Loucy (cell line): ENCODE data around the gene DLX6.

Experiments
- EZH2phosphoT487 ChIP-seq: fragments of 200-600 bp; IDR thresholded peaks from 2 replicates; pipeline ENCODE4 v1.6.1; 2018; ENCODE audit warnings: antibody characterized with exemption, mild to moderate bottlenecking, moderate library complexity, borderline replicate concordance
- TF ChIP-seq, protein P1 (sequence below): fragments of 200-600 bp; sonication (generic); conservative IDR thresholded peaks from 2 replicates; pipeline ENCODE4 v1.5.1; 2014; ENCODE audit warnings: mild to moderate bottlenecking, antibody characterized with exemption, low read length

DNA sequence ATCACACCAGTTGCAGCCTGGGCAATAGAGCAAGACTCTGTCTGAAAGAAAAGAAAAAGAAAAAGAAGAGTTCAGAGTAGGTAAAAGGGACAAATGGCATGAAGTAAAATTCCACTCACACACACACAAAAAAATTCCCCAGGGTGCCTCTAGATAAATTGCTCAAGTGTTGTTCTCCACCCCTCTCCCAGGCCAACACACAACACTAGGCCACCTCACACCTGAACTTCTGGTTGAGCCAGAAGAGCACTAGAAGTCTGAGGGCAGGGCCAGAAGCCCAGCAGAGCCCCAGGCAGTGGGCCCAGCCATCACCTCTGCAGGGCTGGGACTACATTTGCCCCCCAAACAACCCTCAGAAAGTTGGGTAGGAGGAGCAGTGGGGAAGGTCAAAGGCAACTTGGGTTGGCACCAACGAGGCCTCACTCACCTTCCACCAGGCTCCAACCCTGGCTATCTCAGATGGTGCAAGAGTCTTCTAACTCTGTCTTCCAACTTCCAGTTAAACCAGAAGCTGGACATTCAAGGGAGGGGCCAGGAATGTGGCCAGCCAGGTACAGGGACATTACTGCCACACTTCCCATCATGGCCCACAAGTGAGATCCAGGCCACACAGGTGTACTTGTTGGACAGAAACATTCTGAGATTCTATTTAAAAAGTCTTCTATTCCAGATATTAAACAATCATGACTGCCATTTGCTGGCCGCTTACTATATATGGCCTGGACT, 25.6 kb upstream of the DLX6 start:
- no peak for TF ChIP-seq EZH2phosphoT487
- TF ChIP-seq, protein P1, sequence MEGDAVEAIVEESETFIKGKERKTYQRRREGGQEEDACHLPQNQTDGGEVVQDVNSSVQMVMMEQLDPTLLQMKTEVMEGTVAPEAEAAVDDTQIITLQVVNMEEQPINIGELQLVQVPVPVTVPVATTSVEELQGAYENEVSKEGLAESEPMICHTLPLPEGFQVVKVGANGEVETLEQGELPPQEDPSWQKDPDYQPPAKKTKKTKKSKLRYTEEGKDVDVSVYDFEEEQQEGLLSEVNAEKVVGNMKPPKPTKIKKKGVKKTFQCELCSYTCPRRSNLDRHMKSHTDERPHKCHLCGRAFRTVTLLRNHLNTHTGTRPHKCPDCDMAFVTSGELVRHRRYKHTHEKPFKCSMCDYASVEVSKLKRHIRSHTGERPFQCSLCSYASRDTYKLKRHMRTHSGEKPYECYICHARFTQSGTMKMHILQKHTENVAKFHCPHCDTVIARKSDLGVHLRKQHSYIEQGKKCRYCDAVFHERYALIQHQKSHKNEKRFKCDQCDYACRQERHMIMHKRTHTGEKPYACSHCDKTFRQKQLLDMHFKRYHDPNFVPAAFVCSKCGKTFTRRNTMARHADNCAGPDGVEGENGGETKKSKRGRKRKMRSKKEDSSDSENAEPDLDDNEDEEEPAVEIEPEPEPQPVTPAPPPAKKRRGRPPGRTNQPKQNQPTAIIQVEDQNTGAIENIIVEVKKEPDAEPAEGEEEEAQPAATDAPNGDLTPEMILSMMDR, result no peak
